SK-N-SH treated with all-trans-retinoic acid at 6 μM for 48 hours (cell line): ENCODE results near the gene RAB31.

Experiments used
- ARNTL ChIP-seq: fragments of 450-650 bp; formaldehyde crosslinking; IDR thresholded peaks from 2 replicates; pipeline ENCODE4 v1.5.0; 2020; ENCODE audit warnings: low read depth, mild to moderate bottlenecking, moderate library complexity, borderline replicate concordance
- ISL1 ChIP-seq: fragments of 250-450 bp; sonication (Bioruptor Pico); IDR thresholded peaks from 2 replicates; pipeline ENCODE4 v2.1.2; 2022; ENCODE audit warnings: mild to moderate bottlenecking, moderate library complexity
- RARB ChIP-seq: fragments of 250-450 bp; sonication (Bioruptor Pico); IDR thresholded peaks from 2 replicates; pipeline ENCODE4 v1.8.0; 2021; ENCODE audit warnings: mild to moderate bottlenecking, moderate library complexity
- SNAI2 ChIP-seq: fragments of 250-450 bp; sonication (Bioruptor Pico); IDR thresholded peaks from 2 replicates; pipeline ENCODE4 v1.5.0; 2020; ENCODE audit warnings: mild to moderate bottlenecking, moderate library complexity
- TCF4 ChIP-seq: fragments of 250-450 bp; sonication (Bioruptor Pico); IDR thresholded peaks from 2 replicates; pipeline ENCODE4 v1.8.0; 2021; ENCODE audit warnings: mild to moderate bottlenecking, moderate library complexity, borderline replicate concordance
- TSHZ2 ChIP-seq: fragments of 250-450 bp; sonication (Bioruptor Pico); IDR thresholded peaks from 2 replicates; pipeline ENCODE4 v1.5.0; 2020; ENCODE audit warnings: mild to moderate bottlenecking, moderate library complexity
- ZNF565 ChIP-seq: fragments of 450-650 bp; formaldehyde crosslinking; conservative IDR thresholded peaks from 2 replicates; pipeline ENCODE4 v1.5.0; 2020; ENCODE audit warnings: low read depth, mild to moderate bottlenecking, moderate library complexity
- ZNF70 ChIP-seq: fragments of 450-650 bp; formaldehyde crosslinking; IDR thresholded peaks from 2 replicates; pipeline ENCODE4 v1.5.0; 2020; ENCODE audit warnings: mild to moderate bottlenecking, moderate library complexity
- ZNF8 ChIP-seq: fragments of 450-650 bp; formaldehyde crosslinking; IDR thresholded peaks from 2 replicates; pipeline ENCODE4 v1.5.0; 2020; ENCODE audit warnings: mild to moderate bottlenecking, moderate library complexity
- TF ChIP-seq, protein P1 (sequence below): fragments of 250-450 bp; sonication (Bioruptor Pico); IDR thresholded peaks from 2 replicates; pipeline ENCODE4 v1.8.0; 2020; ENCODE audit warnings: mild to moderate bottlenecking, moderate library complexity, borderline replicate concordance
- TF ChIP-seq, protein P2 (sequence below): fragments of 250-450 bp; sonication (Bioruptor Pico); IDR thresholded peaks from 2 replicates; pipeline ENCODE4 v1.5.1; 2020; ENCODE audit warnings: low read depth, mild to moderate bottlenecking, moderate library complexity

GRCh38 chr18:9757827-9758621, 49.9 kb downstream of the RAB31 start:
- TF ChIP-seq, protein P1, sequence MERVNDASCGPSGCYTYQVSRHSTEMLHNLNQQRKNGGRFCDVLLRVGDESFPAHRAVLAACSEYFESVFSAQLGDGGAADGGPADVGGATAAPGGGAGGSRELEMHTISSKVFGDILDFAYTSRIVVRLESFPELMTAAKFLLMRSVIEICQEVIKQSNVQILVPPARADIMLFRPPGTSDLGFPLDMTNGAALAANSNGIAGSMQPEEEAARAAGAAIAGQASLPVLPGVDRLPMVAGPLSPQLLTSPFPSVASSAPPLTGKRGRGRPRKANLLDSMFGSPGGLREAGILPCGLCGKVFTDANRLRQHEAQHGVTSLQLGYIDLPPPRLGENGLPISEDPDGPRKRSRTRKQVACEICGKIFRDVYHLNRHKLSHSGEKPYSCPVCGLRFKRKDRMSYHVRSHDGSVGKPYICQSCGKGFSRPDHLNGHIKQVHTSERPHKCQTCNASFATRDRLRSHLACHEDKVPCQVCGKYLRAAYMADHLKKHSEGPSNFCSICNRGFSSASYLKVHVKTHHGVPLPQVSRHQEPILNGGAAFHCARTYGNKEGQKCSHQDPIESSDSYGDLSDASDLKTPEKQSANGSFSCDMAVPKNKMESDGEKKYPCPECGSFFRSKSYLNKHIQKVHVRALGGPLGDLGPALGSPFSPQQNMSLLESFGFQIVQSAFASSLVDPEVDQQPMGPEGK (CRISPR knock-in tag): peak; percentile 32; the same call in 1 of the 2 replicates
- TF ChIP-seq ARNTL (CRISPR knock-in tag) (no peak), ZNF8 (CRISPR knock-in tag) (no peak), RARB (no peak), TSHZ2 (CRISPR knock-in tag) (no peak), ISL1 (CRISPR knock-in tag) (no peak), ZNF565 (no peak), SNAI2 (CRISPR knock-in tag) (no peak), ZNF70 (CRISPR knock-in tag) (no peak), TCF4 (CRISPR knock-in tag) (no peak)
- TF ChIP-seq, protein P2, sequence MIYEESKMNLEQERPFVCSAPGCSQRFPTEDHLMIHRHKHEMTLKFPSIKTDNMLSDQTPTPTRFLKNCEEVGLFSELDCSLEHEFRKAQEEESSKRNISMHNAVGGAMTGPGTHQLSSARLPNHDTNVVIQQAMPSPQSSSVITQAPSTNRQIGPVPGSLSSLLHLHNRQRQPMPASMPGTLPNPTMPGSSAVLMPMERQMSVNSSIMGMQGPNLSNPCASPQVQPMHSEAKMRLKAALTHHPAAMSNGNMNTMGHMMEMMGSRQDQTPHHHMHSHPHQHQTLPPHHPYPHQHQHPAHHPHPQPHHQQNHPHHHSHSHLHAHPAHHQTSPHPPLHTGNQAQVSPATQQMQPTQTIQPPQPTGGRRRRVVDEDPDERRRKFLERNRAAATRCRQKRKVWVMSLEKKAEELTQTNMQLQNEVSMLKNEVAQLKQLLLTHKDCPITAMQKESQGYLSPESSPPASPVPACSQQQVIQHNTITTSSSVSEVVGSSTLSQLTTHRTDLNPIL (CRISPR knock-in tag): no peak
